Measurements from ENCODE around the gene OR1I1. TPM values are rescaled to one million over a fixed set of nuclear protein-coding genes. Genes with fewer than 3 reads are reported as not detected.
A peak's percentile ranks its signal among the peaks of the same experiment; 100 is the strongest.

The OR1I1 gene
- total RNA-seq, 1 experiment from 2014 or later, result not detected

- Histone ChIP-seq H3K36me3 (ENCODE audit: low read depth) (peaks cover 27% of the 10 kb centered on the region), H3K4me2 (no peak overlapping the region), H3K27me3 (ENCODE audit: insufficient read depth, low read depth) (no peaks in the 10 kb centered on the region), H3K9me2 (ENCODE audit: insufficient read depth) (no peaks in the 10 kb centered on the region), H3K9me3 (ENCODE audit: insufficient read depth, low read depth) (no peaks in the 10 kb centered on the region), H3K79me2 (ENCODE audit: low read depth) (no peaks in the 10 kb centered on the region), H3K4me1 (replicated peaks; ENCODE audit: insufficient read depth) (peaks cover 5% of the 10 kb centered on the region; the same call in 1 of the 2 replicates), H4K20me1 (ENCODE audit: insufficient read depth) (no peaks in the 10 kb centered on the region), H3K27ac (no peak overlapping the region), H3F3A (ENCODE audit: insufficient read depth, low read depth) (peaks cover 43% of the 10 kb centered on the region; the same call in 1 of the 2 replicates), H2AFZ (no peak overlapping the region), H3K4me3 (no peak overlapping the region)
- DNase-seq, result no peak
- intact Hi-C loops (cut with micrococcal nuclease; ENCODE audit: unreplicated experiment), result no loop called here
- CTCF ChIA-PET, result no interaction called here
- POLR2A ChIA-PET (ENCODE audit: unreplicated experiment), result no interaction called here
- BruUV-seq (replicated peaks), result no TSS peak
- no peak for TF ChIP-seq EZH2 (IDR thresholded peaks at IDR 0.05; ENCODE audit: low read depth)
- TF ChIP-seq, protein P1, sequence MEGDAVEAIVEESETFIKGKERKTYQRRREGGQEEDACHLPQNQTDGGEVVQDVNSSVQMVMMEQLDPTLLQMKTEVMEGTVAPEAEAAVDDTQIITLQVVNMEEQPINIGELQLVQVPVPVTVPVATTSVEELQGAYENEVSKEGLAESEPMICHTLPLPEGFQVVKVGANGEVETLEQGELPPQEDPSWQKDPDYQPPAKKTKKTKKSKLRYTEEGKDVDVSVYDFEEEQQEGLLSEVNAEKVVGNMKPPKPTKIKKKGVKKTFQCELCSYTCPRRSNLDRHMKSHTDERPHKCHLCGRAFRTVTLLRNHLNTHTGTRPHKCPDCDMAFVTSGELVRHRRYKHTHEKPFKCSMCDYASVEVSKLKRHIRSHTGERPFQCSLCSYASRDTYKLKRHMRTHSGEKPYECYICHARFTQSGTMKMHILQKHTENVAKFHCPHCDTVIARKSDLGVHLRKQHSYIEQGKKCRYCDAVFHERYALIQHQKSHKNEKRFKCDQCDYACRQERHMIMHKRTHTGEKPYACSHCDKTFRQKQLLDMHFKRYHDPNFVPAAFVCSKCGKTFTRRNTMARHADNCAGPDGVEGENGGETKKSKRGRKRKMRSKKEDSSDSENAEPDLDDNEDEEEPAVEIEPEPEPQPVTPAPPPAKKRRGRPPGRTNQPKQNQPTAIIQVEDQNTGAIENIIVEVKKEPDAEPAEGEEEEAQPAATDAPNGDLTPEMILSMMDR (conservative IDR thresholded peaks at IDR 0.05), result no peak
Measured at GRCh38 chr19:15115762-15116615, 34.0 kb downstream of the OR1I1 start.

- DNase-seq, result no peak
- Histone ChIP-seq H3K4me3 (no peak overlapping the region), H2AFZ (no peak overlapping the region), H3K4me1 (replicated peaks; ENCODE audit: insufficient read depth) (peaks cover 5% of the 10 kb centered on the region; the same call in 1 of the 2 replicates), H3F3A (ENCODE audit: insufficient read depth, low read depth) (peaks cover 35% of the 10 kb centered on the region; the same call in 1 of the 2 replicates), H3K27ac (no peak overlapping the region), H3K79me2 (ENCODE audit: low read depth) (no peaks in the 10 kb centered on the region), H4K20me1 (ENCODE audit: insufficient read depth) (no peaks in the 10 kb centered on the region), H3K36me3 (ENCODE audit: low read depth) (peaks cover 27% of the 10 kb centered on the region), H3K9me2 (ENCODE audit: insufficient read depth) (no peaks in the 10 kb centered on the region), H3K27me3 (ENCODE audit: insufficient read depth, low read depth) (no peaks in the 10 kb centered on the region), H3K9me3 (ENCODE audit: insufficient read depth, low read depth) (no peaks in the 10 kb centered on the region), H3K4me2 (no peak overlapping the region)
- intact Hi-C loops (cut with micrococcal nuclease; ENCODE audit: unreplicated experiment), result no loop called here
- no TSS peak for BruUV-seq (replicated peaks)
- TF ChIP-seq, protein P1 (conservative IDR thresholded peaks at IDR 0.05), result no peak
- no peak for TF ChIP-seq EZH2 (IDR thresholded peaks at IDR 0.05; ENCODE audit: low read depth)
- ChIA-PET POLR2A (ENCODE audit: unreplicated experiment) (no interaction called here), CTCF (no interaction called here)
Measured at GRCh38 chr19:15116856-15117255, 34.8 kb downstream of the OR1I1 start.

- ChIA-PET CTCF (no interaction called here), POLR2A (ENCODE audit: unreplicated experiment) (no interaction called here)
- Histone ChIP-seq H3F3A (ENCODE audit: insufficient read depth, low read depth) (peaks cover 21% of the 10 kb centered on the region; the same call in 1 of the 2 replicates), H3K9me3 (ENCODE audit: insufficient read depth, low read depth) (no peaks in the 10 kb centered on the region), H3K36me3 (ENCODE audit: low read depth) (peaks cover 27% of the 10 kb centered on the region), H3K4me1 (replicated peaks; ENCODE audit: insufficient read depth) (peaks cover 5% of the 10 kb centered on the region; the same call in 1 of the 2 replicates), H3K27me3 (ENCODE audit: insufficient read depth, low read depth) (no peaks in the 10 kb centered on the region), H4K20me1 (ENCODE audit: insufficient read depth) (no peaks in the 10 kb centered on the region), H3K9me2 (ENCODE audit: insufficient read depth) (no peaks in the 10 kb centered on the region), H3K79me2 (ENCODE audit: low read depth) (peaks cover 5% of the 10 kb centered on the region), H3K4me3 (no peak overlapping the region), H3K27ac (no peak overlapping the region), H3K4me2 (no peak overlapping the region), H2AFZ (no peak overlapping the region)
- no peak for TF ChIP-seq EZH2 (IDR thresholded peaks at IDR 0.05; ENCODE audit: low read depth)
- TF ChIP-seq, protein P1 (conservative IDR thresholded peaks at IDR 0.05), result no peak
- peak; percentile 39 to 87 for DNase-seq
- intact Hi-C loops (cut with micrococcal nuclease; ENCODE audit: unreplicated experiment), result no loop called here
- BruUV-seq (replicated peaks), result no TSS peak
Measured at GRCh38 chr19:15118248-15118647, 36.2 kb downstream of the OR1I1 start.

Data from PC-9 (cell line).